ENCODE measurements around the gene NLGN1.

The NLGN1 gene

DNA sequence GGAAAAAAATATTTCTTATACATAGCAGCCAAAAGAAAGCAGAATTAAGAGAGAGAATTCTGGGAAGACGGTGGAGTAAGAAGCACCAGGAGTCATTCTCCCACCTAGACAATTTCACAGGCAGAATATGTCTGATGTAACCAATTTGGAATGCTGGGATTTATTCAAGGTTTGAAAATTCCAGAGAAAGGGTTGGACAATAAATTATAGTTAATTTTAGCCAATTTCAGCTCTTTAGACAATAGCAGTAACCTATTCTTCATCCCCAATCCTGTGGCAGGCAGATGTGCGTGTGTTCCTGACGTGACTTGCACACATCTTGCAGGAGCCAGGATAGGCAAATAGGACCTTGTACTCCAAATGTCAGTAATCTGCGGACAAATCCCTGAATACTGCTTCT lies 920.6 kb downstream of the NLGN1 start:
- no peak for DNase-seq

DNA sequence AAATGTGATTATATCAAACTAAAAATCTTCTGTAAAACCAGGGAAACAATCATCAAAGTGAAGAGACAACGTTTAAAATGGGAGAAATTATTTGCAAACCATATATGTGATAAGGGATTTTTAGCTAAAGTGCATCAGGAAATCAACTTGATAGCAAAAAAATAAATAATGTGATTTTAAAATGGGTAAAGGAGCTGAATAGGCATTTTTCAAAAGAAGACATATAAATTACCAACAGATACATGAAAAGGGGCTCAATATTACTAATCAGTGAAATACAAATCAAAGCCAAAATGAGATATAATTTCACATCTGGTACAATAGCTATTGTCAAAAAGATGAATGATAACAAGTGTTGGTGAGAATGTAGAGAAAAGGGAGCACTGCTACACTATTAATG lies 924.0 kb downstream of the NLGN1 start:
- no peak for DNase-seq

DNA sequence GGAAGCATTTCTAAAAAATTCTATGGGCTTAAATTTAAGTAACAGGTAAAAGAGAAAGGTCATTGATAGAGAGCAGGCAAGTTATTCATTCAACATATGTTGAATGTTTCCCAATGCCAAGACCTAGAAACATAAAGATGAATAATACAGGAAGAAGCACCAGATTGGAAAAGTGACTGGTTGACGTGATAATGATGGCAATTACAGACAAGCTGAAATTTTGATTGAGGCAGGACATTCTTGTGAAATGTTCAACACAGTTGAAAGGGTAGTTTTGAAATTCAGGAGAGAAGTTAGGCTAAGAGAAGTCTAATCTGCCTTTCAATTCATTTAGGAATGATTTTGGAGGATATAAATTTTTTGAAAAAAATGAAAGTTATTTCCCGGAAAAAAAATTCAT lies 925.2 kb downstream of the NLGN1 start:
- DNase-seq = no peak

DNA sequence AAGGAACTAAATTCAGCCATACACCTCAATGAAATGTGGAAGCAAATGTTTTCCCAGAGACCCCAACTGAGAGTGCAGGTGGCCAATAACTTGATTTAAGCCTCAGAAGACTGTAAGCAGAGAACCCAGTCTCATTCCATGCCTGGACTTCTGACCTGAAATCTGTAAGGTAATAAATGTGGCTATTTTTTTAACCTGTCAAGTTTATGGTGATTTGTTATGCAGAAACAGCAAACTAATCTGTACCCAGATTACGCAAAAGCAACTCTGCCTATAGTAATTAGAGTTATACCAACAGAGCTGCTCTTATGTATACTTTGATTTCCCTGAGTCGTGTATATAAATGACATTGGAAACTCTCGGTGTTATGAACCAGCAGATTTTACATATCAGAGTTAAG lies 927.6 kb downstream of the NLGN1 start:
- DNase-seq = no peak

DNA sequence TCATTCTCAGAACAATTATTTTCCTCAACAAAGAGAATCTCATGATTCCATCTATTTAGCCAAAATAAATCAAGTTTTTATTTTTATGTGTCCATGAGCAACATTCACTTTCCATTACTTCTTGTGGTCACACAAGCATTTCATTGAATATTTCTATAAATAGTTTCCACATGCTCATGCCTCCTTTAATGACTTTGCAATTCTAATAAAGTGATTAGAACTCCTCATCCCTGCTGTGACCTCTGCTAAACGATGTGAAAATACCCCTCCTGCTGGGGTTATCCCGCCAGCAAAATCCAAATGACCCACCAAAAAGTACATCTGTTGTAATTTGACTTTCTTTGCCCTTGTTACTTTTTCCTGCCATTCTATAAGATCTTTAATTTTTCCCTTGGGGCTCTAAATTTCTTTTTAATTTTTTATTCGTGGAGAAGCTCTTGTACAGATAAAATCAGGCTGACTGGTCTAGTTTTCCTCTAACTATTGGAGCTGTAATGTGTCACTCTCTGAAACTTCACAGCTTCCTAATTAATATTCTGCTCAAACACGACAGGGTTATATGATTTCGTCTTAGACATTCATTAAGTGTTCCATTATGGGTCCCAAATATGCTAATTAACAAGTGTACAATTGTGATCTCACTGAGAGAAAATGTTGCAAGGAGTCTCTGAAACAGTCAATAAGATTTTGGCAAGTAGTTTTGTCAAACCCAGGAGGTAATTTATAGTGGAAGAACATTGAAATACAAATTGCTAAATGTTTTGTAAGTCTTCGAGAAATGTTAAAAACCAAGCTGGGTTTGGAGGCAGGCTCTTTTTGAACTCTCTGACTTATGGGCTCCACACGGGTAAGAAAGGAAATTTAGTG lies 928.5 kb downstream of the NLGN1 start:
- DNase-seq = no peak

DNA sequence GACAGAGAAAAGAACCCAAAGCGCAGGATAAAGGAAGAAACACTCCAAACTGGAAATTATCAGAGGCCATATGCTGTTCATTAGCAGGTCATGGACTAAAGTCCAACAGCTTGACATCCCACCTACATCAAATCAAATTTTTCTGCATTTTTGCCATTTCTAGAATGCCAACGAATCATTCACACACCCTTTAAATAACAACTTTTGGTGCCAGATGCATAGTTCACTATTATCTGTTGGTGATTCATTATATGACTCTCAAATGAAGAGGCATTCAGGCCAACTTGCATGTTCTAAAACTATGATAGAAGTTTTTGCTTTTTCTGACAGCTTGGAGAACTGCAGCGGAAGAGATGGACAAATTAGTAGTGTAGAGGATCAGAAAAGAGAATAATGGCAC lies 931.8 kb downstream of the NLGN1 start:
- DNase-seq = no peak

DNA sequence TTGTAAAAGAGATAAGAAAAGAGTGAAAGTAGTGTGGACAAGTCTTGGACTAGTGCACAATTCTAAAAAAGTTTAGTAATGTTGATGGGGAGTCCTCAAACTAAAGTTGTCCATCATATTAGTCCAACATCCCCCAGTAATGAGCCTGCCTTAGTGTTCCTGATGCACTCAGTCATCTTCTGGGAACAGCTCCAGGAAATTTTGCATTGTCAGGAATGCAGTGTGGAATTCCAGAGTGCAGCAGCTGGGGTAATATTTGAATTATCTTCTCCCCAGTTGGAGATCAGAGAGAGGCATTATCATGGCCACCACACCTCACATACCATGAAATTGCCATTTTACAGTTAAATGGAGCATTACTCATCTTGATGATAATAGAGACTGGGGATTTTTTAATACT lies 932.8 kb downstream of the NLGN1 start:
- no peak for DNase-seq

DNA sequence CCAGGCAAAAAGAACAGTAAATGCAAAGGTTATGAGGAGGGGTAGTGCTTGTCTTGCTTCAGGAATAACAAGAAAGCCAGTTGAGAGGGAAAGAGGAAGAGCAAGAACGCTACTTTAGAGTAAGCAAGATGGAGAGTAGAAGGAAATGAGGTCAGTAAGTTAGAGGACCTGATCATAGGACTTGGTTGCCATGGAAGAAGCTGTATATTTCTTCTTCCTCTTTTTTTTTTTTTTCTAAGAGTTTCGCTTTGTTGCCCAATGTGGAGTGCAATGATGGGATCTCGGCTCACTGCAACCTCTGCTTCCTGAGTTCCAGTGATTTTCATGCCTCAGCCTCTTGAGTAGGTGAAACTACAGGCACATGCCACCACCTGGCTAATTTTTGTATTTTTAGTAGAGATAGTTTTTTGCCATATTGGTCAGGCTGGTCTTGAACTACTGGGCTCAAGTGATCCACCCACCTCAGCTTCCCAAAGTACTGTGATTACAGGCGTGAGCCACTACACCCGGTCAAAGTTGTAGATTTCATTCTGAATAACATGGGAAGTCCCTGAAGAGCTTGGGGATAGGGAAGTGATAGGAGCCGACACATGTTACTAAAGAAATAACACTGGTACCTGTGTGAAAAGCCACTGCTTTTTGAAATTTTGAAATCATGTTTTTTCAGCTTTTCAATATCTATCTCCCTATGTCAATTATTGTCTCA lies 933.7 kb downstream of the NLGN1 start:
- DNase-seq = no peak

DNA sequence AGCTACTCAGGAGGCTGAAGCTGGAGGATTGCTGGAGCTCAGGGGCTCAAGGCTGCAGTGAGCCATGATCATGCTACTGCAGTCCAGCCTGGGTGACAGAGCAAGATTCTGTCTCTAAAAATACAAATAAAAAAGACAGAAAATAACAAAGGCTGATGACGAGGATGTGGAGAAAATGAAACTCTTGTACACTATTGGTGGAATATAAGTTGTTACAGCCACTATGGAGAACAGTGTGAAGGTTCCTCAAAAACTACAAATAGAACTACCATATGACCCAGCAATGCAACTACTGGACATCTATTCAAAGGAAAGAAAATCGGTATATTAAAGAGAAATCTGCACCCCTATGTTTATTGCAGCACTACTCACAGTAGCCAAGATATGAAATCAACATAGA lies 934.8 kb downstream of the NLGN1 start:
- no peak for DNase-seq

DNA sequence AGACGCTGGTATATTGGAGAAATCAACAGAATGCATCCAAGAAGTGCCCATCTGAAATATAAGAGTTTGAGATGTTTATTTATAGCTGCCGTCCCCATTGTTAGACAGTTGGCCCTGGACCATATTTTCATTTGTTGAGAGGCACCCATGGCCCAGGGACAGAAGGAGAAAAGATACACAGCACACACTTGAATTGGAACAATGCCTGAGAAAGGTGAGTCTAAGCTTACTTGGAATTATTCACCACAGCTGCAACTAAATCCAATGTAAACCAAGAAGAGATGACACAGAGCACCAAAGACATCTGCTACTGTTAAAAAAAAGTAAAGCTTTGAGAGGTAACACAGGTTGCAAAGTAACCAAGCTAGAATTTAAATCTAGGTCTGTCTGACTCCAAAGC lies 936.1 kb downstream of the NLGN1 start:
- no peak for DNase-seq

DNA sequence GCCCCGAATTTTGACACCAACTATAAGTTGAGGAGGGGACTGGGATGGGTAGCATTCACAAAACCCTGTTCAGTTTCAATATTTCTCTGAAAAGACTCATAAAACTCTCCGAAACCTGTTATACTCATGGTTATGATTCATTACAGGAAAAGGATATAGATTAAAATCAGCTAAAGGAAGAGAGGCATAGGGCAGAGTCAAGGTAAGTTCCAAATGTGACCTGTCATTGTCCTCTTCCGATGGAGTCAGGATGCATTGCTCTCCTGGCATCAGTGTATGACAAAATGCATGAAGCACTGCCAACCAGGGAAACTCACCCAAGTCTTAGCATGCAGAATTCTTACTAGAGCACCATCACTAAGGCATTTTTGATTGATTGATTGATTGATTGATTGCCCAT lies 936.6 kb downstream of the NLGN1 start:
- DNase-seq = no peak

DNA sequence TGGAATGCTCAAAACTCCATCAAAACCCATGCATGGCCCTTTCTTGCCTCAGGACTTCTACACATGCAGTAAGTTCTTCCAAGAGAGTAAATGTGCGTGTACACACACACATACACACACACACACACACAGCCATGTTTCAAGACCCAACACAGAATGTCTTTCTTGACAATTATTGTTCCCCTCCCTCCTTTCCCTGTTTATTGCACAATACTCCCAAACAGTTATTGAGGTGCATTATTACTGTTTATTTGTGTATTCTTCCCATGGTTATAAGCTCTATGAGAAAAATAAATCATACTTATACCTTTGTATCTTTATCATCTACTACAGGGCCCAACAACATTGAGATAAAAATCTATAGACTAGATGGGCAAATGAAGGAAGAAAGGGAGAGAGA lies 937.8 kb downstream of the NLGN1 start:
- no peak for DNase-seq

DNA sequence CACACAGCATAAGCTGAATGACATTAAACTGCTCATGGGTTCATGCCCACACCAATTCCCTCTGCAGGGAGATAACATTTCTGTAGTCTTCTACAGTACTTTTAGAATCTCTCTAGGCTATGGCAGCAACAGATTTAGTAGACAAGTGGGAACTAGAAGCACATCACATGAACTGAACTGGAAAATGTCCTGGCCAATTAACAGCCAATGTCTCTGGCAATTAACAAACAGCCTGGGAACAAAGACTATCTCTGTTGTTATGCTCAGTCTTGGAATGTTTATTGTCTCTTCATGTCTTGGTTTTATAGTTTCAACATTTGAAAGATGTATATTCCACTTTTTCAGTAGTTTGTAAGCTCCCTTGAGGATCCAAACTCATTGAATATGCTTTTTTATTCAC lies 938.4 kb downstream of the NLGN1 start:
- DNase-seq = no peak
